RWPE2 (cell line): ENCODE measurements around the gene RFFL.
A peak's percentile ranks its signal among the peaks of the same experiment; 100 is the strongest.

Source experiments
- ATAC-seq: fragments of 200-7000 bp; cut with Tn5 transposase; 3 replicates; pipeline ENCODE4 v1.9.1; 2021; ENCODE audit warnings: low read depth
- DNase-seq: peaks from one replicate; pipeline ENCODE4 v3.0.0-alpha.2; 2020; ENCODE audit warnings: low spot score
- H3K27ac ChIP-seq: fragments of 450-650 bp; 2 replicates; pipeline ENCODE4 v1.5.1; 2017; ENCODE audit warnings: mild to moderate bottlenecking; ENCODE audit not compliant: poor library complexity, severe bottlenecking
- H3K27me3 ChIP-seq: fragments of 250-450 bp; sonication (Bioruptor Pico); 2 replicates; pipeline ENCODE4 v1.5.1; 2021; ENCODE audit warnings: mild to moderate bottlenecking, moderate library complexity; ENCODE audit not compliant: insufficient read depth, poor library complexity, severe bottlenecking
- H3K36me3 ChIP-seq: fragments of 250-450 bp; sonication (Bioruptor Pico); 2 replicates; pipeline ENCODE4 v1.5.1; 2020; ENCODE audit warnings: low read depth, mild to moderate bottlenecking, moderate library complexity
- H3K4me1 ChIP-seq: fragments of 250-450 bp; sonication (Bioruptor Pico); 2 replicates; pipeline ENCODE4 v1.5.1; 2021; ENCODE audit warnings: mild to moderate bottlenecking, moderate library complexity; ENCODE audit not compliant: insufficient read depth, poor library complexity, severe bottlenecking
- H3K4me3 ChIP-seq: fragments of 250-450 bp; sonication (Bioruptor Pico); 2 replicates; pipeline ENCODE4 v1.5.1; 2021; ENCODE audit warnings: mild to moderate bottlenecking, moderate library complexity; ENCODE audit not compliant: severe bottlenecking
- H3K9me3 ChIP-seq: fragments of 250-450 bp; sonication (Bioruptor Pico); 2 replicates; pipeline ENCODE4 v1.5.1; 2021; ENCODE audit warnings: mild to moderate bottlenecking, moderate library complexity; ENCODE audit not compliant: severe bottlenecking
- TF ChIP-seq, protein P1 (sequence below): fragments of 450-650 bp; IDR thresholded peaks from one replicate; pipeline ENCODE4 v1.5.1; 2017; ENCODE audit warnings: mild to moderate bottlenecking, moderate library complexity; ENCODE audit not compliant: poor library complexity, severe bottlenecking

Gene RFFL

GRCh38 chr17:34980353-34980680 lies 83.2 kb downstream of the RFFL start, which contains the start of gene LIG3:
TSS of gene LIG3 (plus strand) at chr17:34980512. CDS start at chr17:34983006, 2,494 bp downstream.
- DNase-seq (peak; percentile 90), ATAC-seq (peak; percentile 73)
- H3K36me3 ChIP-seq: peaks cover 10% of the 10 kb centered on the region; the same call in 1 of the 2 replicates
- H3K27me3 ChIP-seq: no peaks in the 10 kb centered on the region
- H3K27ac ChIP-seq: peak within 1 kb of the TSS; percentile 79
- peaks cover 7% of the 10 kb centered on the region for H3K4me1 ChIP-seq
- peak within 1 kb of the TSS; percentile 89 for H3K4me3 ChIP-seq
- TF ChIP-seq, protein P1, sequence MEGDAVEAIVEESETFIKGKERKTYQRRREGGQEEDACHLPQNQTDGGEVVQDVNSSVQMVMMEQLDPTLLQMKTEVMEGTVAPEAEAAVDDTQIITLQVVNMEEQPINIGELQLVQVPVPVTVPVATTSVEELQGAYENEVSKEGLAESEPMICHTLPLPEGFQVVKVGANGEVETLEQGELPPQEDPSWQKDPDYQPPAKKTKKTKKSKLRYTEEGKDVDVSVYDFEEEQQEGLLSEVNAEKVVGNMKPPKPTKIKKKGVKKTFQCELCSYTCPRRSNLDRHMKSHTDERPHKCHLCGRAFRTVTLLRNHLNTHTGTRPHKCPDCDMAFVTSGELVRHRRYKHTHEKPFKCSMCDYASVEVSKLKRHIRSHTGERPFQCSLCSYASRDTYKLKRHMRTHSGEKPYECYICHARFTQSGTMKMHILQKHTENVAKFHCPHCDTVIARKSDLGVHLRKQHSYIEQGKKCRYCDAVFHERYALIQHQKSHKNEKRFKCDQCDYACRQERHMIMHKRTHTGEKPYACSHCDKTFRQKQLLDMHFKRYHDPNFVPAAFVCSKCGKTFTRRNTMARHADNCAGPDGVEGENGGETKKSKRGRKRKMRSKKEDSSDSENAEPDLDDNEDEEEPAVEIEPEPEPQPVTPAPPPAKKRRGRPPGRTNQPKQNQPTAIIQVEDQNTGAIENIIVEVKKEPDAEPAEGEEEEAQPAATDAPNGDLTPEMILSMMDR: no peak
- H3K9me3 ChIP-seq: no peaks in the 10 kb centered on the region

GRCh38 chr17:34979650-34980352 lies 83.7 kb downstream of the RFFL start:
- no peak for DNase-seq

GRCh38 chr17:34979153-34979552 lies 84.4 kb downstream of the RFFL start:
- peaks cover 7% of the 10 kb centered on the region for H3K4me1 ChIP-seq
- ATAC-seq: no peak
- peaks cover 7% of the 10 kb centered on the region; the same call in 1 of the 2 replicates for H3K36me3 ChIP-seq
- TF ChIP-seq, protein P1: no peak
- H3K9me3 ChIP-seq: no peaks in the 10 kb centered on the region
- H3K27me3 ChIP-seq: no peaks in the 10 kb centered on the region
- H3K27ac ChIP-seq: no peak overlapping the region
- no peak overlapping the region for H3K4me3 ChIP-seq
- no peak for DNase-seq

More at GRCh38 chr17:34979650-34980352, 83.7 kb downstream of the RFFL start:
- ATAC-seq: no peak
- Histone ChIP-seq H3K27ac (peak overlapping the region; percentile 79), H3K36me3 (peaks cover 7% of the 10 kb centered on the region; the same call in 1 of the 2 replicates), H3K9me3 (no peaks in the 10 kb centered on the region), H3K4me3 (peak overlapping the region; percentile 89), H3K4me1 (peaks cover 7% of the 10 kb centered on the region), H3K27me3 (no peaks in the 10 kb centered on the region)
- TF ChIP-seq, protein P1: no peak

- no peak for DNase-seq
Observed at GRCh38 chr17:34974794-34975785, 88.4 kb downstream of the RFFL start.

More at GRCh38 chr17:34974794-34975785, 88.4 kb downstream of the RFFL start:
- Histone ChIP-seq H3K4me1 (no peaks in the 10 kb centered on the region), H3K27ac (no peak overlapping the region), H3K36me3 (no peaks in the 10 kb centered on the region), H3K4me3 (no peak overlapping the region), H3K27me3 (no peaks in the 10 kb centered on the region), H3K9me3 (no peaks in the 10 kb centered on the region)
- TF ChIP-seq, protein P1: no peak
- ATAC-seq: no peak
